Neural cell (in vitro differentiated cells): ENCODE measurements around the gene EYA3. TPM values are rescaled to one million over a fixed set of nuclear protein-coding genes. Genes with fewer than 3 reads are reported as not detected.

Experiments
- H2AFZ ChIP-seq: fragments of 200-600, 300-800 bp; sonication (generic), shearing (Covaris generic); 2 replicates; pipeline ENCODE4 v1.6.0; 2014; ENCODE audit warnings: low read depth, mild to moderate bottlenecking, antibody characterized with exemption, low read length, moderate library complexity
- H3F3A ChIP-seq: fragments of 200-600 bp; shearing (Covaris generic); 2 replicates; pipeline ENCODE4 v1.6.1; 2016; ENCODE audit warnings: mild to moderate bottlenecking, moderate library complexity, mixed read lengths, antibody characterized with exemption, low read length; ENCODE audit not compliant: insufficient read depth, poor library complexity, severe bottlenecking
- H3K27ac ChIP-seq: fragments of 200-600, 300-800 bp; sonication (generic), shearing (Covaris generic); 2 replicates; pipeline ENCODE4 v1.5.1; 2014; ENCODE audit warnings: mild to moderate bottlenecking, low read length, moderate library complexity
- H3K27me3 ChIP-seq: fragments of 300-800, 200-600 bp; sonication (generic), shearing (Covaris generic); 2 replicates; pipeline ENCODE4 v1.6.0; 2014; ENCODE audit warnings: mild to moderate bottlenecking, low read depth, low read length, moderate library complexity; ENCODE audit not compliant: insufficient read depth
- H3K36me3 ChIP-seq: fragments of 300-800, 200-600 bp; sonication (generic), shearing (Covaris generic); 2 replicates; pipeline ENCODE4 v1.5.1; 2014; ENCODE audit warnings: mild to moderate bottlenecking, antibody characterized with exemption, low read length, moderate library complexity; ENCODE audit not compliant: insufficient read depth
- H3K4me2 ChIP-seq: fragments of 300-800, 200-600 bp; sonication (generic), shearing (Covaris generic); 2 replicates; pipeline ENCODE4 v1.6.0; 2014; ENCODE audit warnings: mild to moderate bottlenecking, low read length
- H3K4me3 ChIP-seq: fragments of 300-800, 200-600 bp; sonication (generic), shearing (Covaris generic); 2 replicates; pipeline ENCODE4 v1.5.1; 2014; ENCODE audit warnings: mild to moderate bottlenecking, low read length, moderate library complexity
- H3K79me2 ChIP-seq: fragments of 200-600 bp; shearing (Covaris generic); replicated peaks from 2 replicates; pipeline ENCODE4 v1.6.0; 2014; ENCODE audit warnings: mild to moderate bottlenecking, low read length, moderate library complexity; ENCODE audit not compliant: insufficient read depth
- H3K9ac ChIP-seq: fragments of 300-800, 200-600 bp; sonication (generic), shearing (Covaris generic); 2 replicates; pipeline ENCODE4 v1.6.1; 2016; ENCODE audit warnings: mild to moderate bottlenecking, low read length, mixed read lengths
- H3K9me2 ChIP-seq: fragments of 200-600 bp; shearing (Covaris generic); 2 replicates; pipeline ENCODE4 v1.6.1; 2016; ENCODE audit warnings: mild to moderate bottlenecking, low read length, mixed read lengths; ENCODE audit not compliant: insufficient read depth
- H3K9me3 ChIP-seq: fragments of 200-600, 300-800 bp; sonication (generic), shearing (Covaris generic); 2 replicates; pipeline ENCODE4 v1.6.1; 2016; ENCODE audit warnings: mild to moderate bottlenecking, mixed run types, low read length, moderate library complexity, mixed read lengths
- H4K20me1 ChIP-seq: fragments of 200-600 bp; shearing (Covaris generic); 2 replicates; pipeline ENCODE4 v1.6.1; 2016; ENCODE audit warnings: mild to moderate bottlenecking, mixed run types; ENCODE audit not compliant: insufficient read depth
- EP300 ChIP-seq: fragments of 450-650 bp; conservative IDR thresholded peaks from 2 replicates; pipeline ENCODE4 v1.6.1; 2014; ENCODE audit warnings: antibody characterized with exemption, mild to moderate bottlenecking, moderate library complexity; ENCODE audit not compliant: poor library complexity, severe bottlenecking
- EZH2 ChIP-seq: fragments of 200-600, 300-800 bp; shearing (Covaris generic), sonication (generic); IDR thresholded peaks from 2 replicates; pipeline ENCODE4 v1.6.1; 2014; ENCODE audit warnings: antibody characterized with exemption, low read length, borderline replicate concordance, mild to moderate bottlenecking; ENCODE audit not compliant: insufficient read depth, poor library complexity, severe bottlenecking
- MXI1 ChIP-seq: fragments of 450-650 bp; conservative IDR thresholded peaks from 2 replicates; pipeline ENCODE4 v1.6.1; 2014; ENCODE audit warnings: antibody characterized with exemption, mild to moderate bottlenecking; ENCODE audit not compliant: poor library complexity, severe bottlenecking
- POLR2AphosphoS5 ChIP-seq: IDR thresholded peaks from 2 replicates; pipeline ENCODE4 v1.6.1; 2012
- RAD21 ChIP-seq: fragments of 450-650 bp; conservative IDR thresholded peaks from 2 replicates; pipeline ENCODE4 v1.6.1; 2014; ENCODE audit warnings: antibody characterized with exemption, mild to moderate bottlenecking, moderate library complexity
- REST ChIP-seq: IDR thresholded peaks from 2 replicates; pipeline ENCODE4 v1.6.1; 2012; ENCODE audit warnings: borderline replicate concordance
- SMC3 ChIP-seq: fragments of 450-650 bp; conservative IDR thresholded peaks from 2 replicates; pipeline ENCODE4 v1.6.1; 2014; ENCODE audit warnings: antibody characterized with exemption, mild to moderate bottlenecking, moderate library complexity; ENCODE audit not compliant: poor library complexity
- TAF1 ChIP-seq: IDR thresholded peaks from 2 replicates; pipeline ENCODE4 v1.6.1; 2012; ENCODE audit warnings: low read depth
- polyA plus RNA-seq: library from polyadenylated mRNA; depleted of rRNA; stranded (reverse); fragments of >200 nt; gene quantifications from 2 replicates; pipeline ENCODE4 v1.2.3, GENCODE V29; 2014
- TF ChIP-seq, protein P1 (sequence below): fragments of 450-650 bp; IDR thresholded peaks from 2 replicates; pipeline ENCODE4 v1.5.1; 2014; ENCODE audit warnings: antibody characterized with exemption, mild to moderate bottlenecking, moderate library complexity; ENCODE audit not compliant: poor library complexity, severe bottlenecking

Gene EYA3
- polyA plus RNA-seq, 1 donor from 2014 or later = 11.2 TPM

GRCh38 chr1:28134651-28135207 is 46.3 kb upstream of the EYA3 start:
- Histone ChIP-seq H2AFZ (no peak overlapping the region), H3K27me3 (no peaks in the 10 kb centered on the region), H3K79me2 (no peaks in the 10 kb centered on the region), H3K9me3 (no peaks in the 10 kb centered on the region), H3K9ac (no peak overlapping the region), H3K4me3 (no peak overlapping the region), H3K27ac (no peak overlapping the region), H3F3A (no peaks in the 10 kb centered on the region), H3K9me2 (no peaks in the 10 kb centered on the region), H4K20me1 (no peaks in the 10 kb centered on the region), H3K36me3 (no peaks in the 10 kb centered on the region), H3K4me2 (no peak overlapping the region)
- no peak for TF ChIP-seq TAF1
- TF ChIP-seq, protein P1, sequence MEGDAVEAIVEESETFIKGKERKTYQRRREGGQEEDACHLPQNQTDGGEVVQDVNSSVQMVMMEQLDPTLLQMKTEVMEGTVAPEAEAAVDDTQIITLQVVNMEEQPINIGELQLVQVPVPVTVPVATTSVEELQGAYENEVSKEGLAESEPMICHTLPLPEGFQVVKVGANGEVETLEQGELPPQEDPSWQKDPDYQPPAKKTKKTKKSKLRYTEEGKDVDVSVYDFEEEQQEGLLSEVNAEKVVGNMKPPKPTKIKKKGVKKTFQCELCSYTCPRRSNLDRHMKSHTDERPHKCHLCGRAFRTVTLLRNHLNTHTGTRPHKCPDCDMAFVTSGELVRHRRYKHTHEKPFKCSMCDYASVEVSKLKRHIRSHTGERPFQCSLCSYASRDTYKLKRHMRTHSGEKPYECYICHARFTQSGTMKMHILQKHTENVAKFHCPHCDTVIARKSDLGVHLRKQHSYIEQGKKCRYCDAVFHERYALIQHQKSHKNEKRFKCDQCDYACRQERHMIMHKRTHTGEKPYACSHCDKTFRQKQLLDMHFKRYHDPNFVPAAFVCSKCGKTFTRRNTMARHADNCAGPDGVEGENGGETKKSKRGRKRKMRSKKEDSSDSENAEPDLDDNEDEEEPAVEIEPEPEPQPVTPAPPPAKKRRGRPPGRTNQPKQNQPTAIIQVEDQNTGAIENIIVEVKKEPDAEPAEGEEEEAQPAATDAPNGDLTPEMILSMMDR = no peak
- TF ChIP-seq RAD21 = no peak
- TF ChIP-seq EZH2 = no peak
- no peak for TF ChIP-seq REST
- TF ChIP-seq EP300 = no peak
- TF ChIP-seq SMC3 = no peak
- TF ChIP-seq POLR2AphosphoS5 = no peak
- TF ChIP-seq MXI1 = no peak

- Histone ChIP-seq H3K27ac (no peak overlapping the region), H3K9me2 (no peaks in the 10 kb centered on the region), H3F3A (no peaks in the 10 kb centered on the region), H3K27me3 (no peaks in the 10 kb centered on the region), H3K36me3 (no peaks in the 10 kb centered on the region), H4K20me1 (no peaks in the 10 kb centered on the region), H3K79me2 (no peaks in the 10 kb centered on the region), H2AFZ (no peak overlapping the region), H3K9ac (no peak overlapping the region), H3K4me2 (no peak overlapping the region), H3K9me3 (no peaks in the 10 kb centered on the region), H3K4me3 (no peak overlapping the region)
- no peak for TF ChIP-seq REST
Measured at GRCh38 chr1:28132171-28133167, 44.1 kb upstream of the EYA3 start.
